Gastroesophageal sphincter (tissue), 3 donors: ENCODE results near the gene PLN.

Source experiments
- EP300 ChIP-seq: sonication (generic); formaldehyde crosslinking; IDR thresholded peaks from one replicate; pipeline ENCODE4 v1.6.1; 2017; ENCODE audit warnings: antibody characterized with exemption, mild to moderate bottlenecking
- POLR2A ChIP-seq, 2 donors: fragments of 450-650 bp; IDR thresholded peaks; one replicate each; pipeline ENCODE4 v1.6.1; 2017; ENCODE audit warnings: antibody characterized with exemption in 2 of 2, mild to moderate bottlenecking in 2 of 2, moderate library complexity in 1 of 2
- TF ChIP-seq, protein P1 (sequence below), 4 experiments: fragments of 200-600 bp in 2 of 4; fragments of 450-650 bp in 2 of 4; sonication (generic) in 1 of 4; IDR thresholded peaks; one replicate each; pipeline ENCODE4 v1.5.1; 2017 to 2019; ENCODE audit warnings: antibody characterized with exemption in 4 of 4, mild to moderate bottlenecking in 2 of 4, moderate library complexity in 2 of 4

DNA sequence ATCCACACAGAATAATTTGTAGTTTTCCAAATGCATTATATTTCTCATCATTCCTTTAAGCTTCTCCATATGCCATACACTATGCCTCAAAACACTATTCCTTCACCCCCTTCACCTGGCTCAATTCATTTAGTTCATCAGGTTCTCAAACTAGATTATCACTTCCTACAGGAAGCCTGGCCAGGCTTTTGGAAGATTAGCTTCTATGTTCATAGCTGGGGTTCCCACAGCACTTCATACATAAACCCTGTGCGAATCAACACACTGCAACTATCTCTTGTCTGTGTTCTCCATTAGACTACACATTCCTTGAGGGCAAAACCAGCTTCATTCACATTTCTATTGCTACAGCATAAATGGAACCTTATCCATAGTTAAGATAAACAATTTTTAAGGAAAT is 40.5 kb upstream of the PLN start:
- TF ChIP-seq, protein P1, sequence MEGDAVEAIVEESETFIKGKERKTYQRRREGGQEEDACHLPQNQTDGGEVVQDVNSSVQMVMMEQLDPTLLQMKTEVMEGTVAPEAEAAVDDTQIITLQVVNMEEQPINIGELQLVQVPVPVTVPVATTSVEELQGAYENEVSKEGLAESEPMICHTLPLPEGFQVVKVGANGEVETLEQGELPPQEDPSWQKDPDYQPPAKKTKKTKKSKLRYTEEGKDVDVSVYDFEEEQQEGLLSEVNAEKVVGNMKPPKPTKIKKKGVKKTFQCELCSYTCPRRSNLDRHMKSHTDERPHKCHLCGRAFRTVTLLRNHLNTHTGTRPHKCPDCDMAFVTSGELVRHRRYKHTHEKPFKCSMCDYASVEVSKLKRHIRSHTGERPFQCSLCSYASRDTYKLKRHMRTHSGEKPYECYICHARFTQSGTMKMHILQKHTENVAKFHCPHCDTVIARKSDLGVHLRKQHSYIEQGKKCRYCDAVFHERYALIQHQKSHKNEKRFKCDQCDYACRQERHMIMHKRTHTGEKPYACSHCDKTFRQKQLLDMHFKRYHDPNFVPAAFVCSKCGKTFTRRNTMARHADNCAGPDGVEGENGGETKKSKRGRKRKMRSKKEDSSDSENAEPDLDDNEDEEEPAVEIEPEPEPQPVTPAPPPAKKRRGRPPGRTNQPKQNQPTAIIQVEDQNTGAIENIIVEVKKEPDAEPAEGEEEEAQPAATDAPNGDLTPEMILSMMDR (IDR thresholded peaks at IDR 0.05) = no peak
- no peak for TF ChIP-seq POLR2A (IDR thresholded peaks at IDR 0.05)
- no peak for TF ChIP-seq EP300
